ENCODE measurements around the gene CDK6.

The CDK6 gene

DNA sequence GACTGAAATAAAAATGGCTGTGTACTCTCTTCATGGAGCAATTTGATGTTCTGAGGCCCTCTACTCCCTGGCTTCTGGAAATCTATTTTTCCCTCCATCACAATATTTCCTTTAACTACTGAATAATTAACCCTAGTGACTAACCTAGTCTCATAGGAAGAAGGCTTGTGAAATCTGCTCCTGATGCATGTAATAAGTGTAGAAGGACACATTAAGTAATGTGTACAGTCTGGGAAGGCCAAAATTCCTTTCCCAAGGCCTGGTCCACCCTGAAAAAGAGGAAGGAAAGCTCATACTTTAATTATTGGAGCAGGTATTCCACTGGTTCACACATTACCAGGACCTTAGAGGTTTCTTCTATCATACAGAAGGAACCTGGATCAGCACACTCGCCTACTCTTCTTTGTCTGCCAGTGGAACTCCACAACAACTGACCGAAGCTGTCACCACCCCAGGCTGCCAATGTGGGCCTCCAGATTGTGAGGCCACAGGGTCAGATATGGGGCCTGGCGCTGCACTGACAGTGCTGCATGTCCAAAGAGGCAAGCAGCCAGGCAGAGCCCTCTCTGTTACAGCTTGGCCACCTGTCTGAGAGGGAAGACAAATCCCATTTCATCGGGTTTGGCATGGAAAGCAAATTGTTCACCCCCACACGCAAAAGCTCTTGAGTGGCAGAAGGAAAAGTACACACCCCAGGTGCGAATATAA is 191.8 kb downstream of the CDK6 start:
- DNase-seq (ENCODE audit: low read depth), result no peak

DNA sequence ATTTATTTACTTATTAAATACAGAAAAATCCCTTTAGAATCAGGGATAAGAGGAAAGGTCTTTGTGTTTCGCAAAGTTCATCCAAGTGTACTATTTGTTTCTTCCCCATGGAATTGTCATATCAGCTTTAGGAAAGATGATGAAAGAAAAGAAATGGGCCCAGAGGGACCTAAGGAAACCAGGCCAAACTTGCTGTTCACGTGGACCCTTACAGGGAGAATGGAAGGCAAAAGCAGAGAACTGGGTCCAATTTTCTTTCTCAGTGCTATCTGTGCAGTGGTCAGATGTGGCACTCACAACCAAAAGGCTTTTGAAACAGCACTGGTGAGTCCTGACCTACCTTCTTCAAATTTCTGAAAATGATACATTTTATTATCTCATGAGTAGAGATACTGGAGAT is 192.6 kb downstream of the CDK6 start:
- no peak for DNase-seq (ENCODE audit: low read depth)

DNA sequence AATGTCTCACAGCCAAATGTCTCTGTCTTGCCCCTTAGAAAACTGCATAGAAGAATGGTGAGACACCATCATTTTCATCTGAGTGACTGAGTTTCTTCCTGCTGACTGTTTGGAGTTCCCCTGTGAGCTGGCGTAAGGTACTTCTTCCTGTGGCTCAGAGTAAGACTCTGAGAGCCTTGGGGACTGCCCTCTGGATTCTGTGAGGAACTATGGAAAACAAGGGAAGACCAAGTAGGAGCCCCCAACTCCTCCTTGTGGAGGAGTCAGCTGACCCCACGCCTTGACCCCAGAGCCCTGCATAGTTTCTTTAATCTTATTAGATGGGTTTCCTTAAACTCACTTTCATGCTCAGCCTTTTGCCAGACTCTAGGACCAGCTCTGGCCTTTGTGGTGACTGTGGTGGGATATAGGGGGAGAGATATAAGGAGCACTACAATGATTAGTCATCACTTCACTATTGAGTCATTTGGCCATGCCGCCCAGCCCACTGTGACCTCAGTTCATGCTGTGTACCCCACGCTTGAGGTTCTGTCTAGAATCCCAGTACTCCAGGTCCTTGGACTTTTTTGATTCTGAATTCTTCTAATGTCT is 194.4 kb downstream of the CDK6 start:
- no peak for DNase-seq (ENCODE audit: low read depth)

DNA sequence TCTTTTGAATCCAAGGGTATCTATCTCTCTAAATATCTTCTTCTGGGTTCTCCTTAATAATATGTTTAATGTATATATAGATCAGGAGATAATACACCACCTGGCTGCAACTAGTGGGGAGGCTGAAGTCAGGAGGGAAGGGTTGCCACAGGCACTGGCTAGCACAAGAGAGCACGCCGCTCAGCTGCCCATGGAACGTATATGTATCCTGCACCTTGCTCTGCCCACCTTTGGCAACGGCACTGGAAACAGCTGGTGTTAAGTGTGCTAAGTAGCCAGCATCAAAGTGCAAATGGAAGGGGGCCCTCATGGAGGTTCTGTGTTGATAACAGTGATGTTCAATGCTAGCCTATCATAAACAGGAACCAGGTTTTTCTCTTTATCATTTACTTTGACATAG is 196.4 kb downstream of the CDK6 start:
- no peak for DNase-seq (ENCODE audit: low read depth)

DNA sequence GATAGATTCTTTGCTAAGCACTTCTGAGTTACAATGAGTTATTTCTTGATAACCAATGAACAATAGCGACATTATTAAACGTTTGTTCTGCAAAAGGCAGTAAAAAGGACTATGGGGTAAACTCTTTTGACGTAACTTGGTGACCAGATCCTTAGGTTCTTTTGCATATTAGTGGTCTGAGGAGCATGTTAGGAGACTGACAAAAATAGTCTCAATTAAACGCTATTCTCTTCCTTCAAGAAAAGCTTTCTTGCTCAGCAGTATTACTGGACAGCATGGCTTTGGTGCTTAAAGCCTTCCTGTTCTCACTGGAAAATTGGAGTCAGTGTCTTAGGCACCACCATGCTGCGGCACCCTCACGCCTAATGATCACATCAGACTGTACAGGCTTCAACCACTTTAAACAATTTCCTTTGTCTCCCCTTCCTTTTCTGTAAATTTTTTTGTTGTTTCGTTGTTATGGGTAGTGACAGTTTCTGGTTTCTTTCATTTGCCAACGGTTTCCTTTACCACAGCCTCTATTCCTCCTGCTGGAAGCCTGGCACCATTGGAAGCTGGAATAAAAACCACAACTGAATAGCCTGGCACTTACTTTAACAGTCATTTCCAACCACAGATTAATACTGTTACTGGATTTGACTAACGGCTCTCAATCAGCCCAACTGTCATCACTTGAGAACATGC is 197.0 kb downstream of the CDK6 start:
- no peak for DNase-seq (ENCODE audit: low read depth)

DNA sequence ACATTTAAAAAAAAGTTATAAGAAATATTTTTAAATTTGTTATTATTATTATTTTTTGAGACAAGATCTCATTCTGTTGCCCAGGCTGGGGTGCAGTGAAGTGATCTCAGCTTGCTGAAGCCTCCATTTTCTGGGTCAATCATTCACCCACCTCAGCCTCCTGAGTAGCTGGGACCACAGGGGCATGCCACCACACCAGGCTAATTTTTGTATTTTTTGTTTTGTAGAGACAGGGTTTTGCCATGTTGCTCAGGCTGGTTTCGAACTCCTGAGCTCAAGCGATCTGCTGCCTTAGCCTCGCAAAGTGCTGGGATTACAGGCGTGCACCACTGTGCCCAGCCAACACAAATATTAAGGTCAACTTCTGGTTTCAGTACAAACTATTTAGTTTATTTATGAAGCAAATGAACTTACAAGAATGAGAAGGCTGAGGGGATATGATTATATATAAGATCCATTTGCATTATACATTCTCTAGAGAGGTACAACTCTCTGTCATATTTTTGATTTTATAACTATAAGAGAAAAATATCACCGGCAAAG is 200.3 kb downstream of the CDK6 start:
- no peak for DNase-seq (ENCODE audit: low read depth)

DNA sequence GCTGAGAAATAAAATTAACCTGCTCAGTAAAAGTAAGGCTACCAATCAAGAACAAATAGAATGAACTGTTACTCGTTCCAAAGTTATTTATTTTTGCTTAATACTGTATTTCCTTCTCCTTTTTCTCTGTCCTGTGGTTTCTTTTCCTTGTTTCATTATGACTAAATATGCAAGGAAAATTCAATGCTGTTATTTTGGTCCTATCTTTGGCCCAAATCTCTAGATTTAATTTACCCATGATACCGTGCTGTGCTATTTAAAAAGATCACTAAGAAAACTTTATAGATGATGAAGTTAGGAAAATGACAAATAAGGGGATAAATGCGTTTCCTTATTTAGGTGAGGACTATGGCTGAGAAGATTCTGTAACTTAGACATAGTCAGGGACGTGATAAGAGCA is 200.8 kb downstream of the CDK6 start:
- no peak for DNase-seq (ENCODE audit: low read depth)

DNA sequence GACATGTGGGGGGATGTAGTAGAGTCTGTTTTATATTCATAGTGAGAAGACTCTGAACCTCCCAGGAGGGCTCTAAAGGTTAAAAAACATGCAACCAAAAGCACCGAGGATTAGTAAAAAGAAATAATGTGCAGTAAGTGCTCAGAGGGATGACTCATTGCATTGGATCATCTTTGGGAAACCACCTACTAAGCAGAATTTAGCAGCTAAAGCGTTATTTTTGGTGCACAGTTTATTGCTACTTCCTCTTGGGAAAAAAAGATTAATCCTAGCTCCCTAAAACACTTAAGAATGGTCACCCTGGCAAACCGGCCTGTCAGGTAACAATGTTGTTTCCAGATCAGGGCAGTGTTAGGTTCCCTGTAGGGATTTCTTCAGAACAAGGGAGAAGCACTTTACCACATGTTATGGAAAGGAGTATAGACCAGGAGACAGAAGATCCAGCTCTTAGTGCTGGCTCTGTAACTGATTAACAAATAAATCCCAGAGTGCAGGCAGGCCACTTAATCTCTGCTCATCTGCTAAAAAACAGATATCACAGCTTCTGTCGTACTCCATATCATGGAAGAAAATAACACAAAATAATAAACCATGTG is 201.4 kb downstream of the CDK6 start:
- DNase-seq (ENCODE audit: low read depth), result peak; percentile 64

DNA sequence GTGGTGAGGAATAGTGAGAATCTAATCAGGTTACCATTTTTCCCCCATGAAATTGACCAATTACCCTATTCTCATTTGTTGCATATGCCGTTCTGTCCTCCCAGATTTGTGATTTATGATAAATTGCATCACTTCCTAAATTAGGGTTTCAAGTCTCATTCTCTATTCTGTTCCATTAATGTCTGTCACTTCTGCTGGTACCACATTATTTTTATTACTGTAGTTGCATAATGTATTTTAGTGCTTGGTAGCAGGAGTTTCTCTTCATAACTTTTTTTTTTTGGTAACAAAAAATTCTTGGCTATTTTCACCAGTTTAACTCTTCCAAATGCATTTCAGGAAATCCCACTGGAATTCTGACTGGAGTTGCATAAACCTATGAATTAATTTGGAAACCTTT is 202.2 kb downstream of the CDK6 start:
- no peak for DNase-seq (ENCODE audit: low read depth)

DNA sequence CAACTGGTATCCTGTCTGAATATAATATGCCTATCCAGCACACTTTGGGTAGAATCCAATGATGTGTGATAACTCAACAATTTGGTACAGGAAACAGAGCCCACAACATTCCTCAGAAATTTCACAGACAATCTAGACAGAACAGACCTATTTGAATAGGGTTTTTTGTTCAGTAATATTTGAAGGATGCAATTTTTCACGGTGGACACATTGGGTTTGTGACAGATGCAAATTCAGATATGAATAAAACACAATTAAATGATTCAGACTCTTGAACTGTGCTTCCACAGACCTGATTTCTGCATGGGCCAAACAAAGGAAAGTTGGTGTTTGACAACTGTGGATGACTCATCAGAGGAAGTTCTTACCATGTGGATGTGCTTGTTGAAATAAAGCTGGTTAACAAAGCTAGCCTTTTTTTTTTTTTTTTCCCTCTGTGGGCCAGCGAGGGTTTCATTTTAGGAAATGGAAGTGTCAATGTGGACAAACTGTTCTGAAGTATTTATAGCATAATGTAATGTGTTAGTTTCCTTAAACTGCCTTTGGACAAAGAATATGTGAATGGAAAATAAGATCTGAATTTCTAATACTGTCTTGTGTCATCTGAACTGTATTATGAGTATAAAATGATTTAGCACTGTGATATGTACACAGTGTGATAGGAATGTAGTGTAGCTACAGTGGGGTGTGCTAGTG is 203.0 kb downstream of the CDK6 start:
- peak; percentile 85 for DNase-seq (ENCODE audit: low read depth)

DNA sequence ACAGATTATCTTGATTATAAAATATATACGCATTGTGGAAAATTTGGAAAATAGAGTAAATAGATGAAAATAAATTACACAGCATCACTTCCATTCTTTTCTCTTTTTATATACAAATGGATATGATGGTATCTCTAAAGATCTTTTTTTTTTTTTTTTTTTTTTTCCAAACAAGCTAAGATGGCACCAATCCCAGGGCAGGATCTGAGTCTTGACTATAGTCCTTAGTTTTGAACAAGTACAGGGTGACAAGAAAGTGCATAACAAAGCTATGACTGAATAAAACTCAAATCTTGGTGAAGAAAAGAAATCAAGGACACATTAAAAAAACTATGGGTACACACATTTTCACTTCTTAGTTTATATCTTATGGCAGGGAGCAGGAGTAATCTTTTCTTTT is 203.6 kb downstream of the CDK6 start:
- DNase-seq (ENCODE audit: low read depth), result no peak

DNA sequence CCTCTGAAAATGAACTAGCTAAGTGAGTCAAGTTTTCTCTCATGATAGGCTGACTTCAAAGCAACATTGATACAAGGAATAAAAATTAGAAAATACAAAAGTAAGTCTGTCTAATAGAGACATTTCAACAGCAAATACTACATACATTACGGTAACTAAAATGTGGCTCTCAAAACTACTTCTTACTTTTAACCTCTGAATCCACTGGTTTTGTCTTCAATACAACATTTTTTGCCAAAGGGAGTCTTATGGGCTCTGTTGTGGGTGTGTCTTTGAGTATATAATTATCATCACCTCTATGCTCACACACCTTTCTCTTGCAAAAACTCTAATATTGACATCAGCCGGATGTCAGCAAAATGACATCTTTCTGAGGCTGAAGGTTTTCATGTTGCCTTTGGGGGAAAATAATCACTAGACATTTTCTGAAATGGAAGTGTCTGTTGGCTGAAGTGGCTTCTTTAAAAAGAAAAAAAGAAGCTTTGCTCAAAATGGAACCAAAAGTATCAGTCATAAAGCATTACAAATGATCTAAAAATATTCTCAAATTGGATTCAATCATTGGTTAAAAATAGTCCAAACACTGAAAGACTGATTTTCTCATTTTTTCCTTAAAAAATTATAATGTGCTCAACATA is 204.4 kb downstream of the CDK6 start:
- DNase-seq (ENCODE audit: low read depth), result no peak

DNA sequence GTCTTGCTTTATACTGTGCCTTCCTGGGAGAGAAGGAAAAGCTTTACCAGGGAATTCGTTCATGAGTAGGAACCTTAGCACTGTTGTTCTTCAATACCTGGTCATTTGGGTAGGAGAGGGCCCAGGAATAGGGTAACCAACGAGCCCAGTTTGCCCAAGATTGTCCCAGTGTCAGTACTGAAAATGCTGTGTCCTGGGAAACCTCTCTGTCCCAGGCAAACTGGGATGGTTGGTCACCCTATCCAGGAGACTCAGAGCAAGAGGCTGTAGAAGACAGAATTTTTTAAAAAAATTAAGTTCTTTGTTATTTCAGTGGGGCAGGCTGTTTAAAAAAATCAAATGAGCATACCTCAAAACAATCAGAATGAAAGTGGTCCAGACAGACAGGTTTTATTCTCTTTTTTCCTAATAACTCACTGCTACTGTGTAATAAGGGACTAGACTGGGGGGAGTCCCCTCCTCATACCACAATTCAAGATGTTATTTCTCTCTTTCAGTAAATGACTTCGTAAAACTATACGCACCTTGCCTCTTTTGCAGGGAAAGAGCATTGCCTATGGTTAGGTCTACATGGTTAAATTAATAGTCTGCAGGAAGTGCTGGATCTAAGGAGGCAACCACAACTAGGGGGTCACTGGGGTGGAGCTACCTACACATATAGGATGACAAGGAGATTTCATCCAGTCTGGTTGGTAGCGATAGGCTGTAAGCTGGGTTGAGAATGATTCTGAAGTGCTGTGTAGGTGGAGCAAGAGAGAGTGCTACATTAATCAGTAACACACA is 205.1 kb downstream of the CDK6 start:
- no peak for DNase-seq (ENCODE audit: low read depth)

DNA sequence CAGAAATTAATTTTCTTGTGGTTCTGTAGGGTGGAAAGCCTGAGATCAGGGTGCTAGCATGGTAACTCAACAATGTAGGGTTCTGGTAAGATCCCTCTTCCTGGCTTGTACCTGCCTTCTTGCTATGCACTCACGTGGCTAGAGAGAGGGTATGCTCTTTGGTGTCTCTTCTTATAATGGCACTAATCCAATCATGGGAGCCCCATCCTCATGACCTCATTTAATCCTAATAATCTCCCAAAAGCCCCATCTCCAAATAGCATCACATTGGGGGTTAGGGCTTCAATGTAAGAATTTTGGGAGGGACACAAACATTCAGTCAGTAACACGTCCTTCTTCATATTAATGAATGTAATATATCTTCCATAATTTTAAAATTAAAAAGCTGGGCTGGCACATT is 206.6 kb downstream of the CDK6 start:
- DNase-seq (ENCODE audit: low read depth), result no peak

DNA sequence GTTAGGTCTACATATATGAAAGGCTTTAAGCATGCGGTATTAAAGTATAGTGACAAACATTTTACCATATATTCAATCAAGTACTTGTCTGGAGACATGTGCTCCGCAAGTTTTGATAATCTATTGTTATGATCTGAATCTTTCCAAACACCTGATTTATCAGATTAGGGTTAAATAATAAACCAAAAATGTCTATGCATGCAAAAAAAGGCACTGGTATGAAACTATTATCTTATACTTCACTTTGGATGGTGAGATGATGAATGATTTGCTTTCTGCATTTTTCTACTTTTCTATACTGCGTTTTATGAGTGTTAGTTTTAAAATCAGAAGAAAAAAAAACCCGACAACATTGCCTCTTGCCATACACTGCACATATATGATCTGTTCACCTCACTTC is 208.4 kb downstream of the CDK6 start:
- DNase-seq (ENCODE audit: low read depth), result no peak

DNA sequence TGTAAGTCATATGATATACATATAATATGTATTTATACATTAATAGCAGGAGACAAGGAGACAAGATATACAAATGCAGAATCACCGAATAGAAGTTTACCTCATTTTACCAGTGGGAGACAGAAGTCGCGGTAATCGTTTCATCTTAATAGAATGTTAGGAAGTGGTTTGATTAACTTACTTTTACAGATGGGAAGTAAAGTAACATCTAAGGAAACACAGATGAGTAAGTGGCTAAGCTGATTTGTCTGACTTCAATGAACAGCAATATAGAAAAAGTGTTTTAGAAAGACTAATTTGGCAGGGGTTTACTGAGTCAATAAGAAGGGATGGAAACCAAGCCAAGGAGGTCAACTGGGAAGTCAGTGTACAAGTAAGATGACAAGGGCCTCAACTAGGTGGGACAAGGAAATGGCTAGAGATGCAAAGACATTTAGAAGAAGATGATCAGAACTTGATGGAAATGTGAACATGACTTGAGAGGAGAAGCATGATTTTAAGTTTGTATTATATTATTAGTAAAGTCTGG is 210.0 kb downstream of the CDK6 start:
- no peak for DNase-seq (ENCODE audit: low read depth)

DNA sequence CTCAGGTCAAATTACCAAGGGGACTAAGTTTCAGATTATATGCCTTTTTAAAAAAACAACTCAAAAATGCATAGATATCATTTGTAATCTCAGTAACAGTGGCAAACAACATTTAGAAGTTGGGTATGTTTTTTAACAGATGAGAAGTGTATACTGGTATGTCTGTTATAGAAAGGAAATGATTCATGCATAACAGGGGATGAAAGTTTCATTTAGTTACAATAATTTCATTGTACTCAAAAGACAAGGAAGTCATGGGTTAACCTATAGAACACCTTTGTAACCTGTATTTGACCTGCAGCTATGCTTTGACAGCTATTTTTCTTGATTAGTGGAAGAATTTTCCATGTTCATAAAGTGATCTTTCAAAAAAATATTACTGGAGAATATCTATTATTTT is 210.8 kb downstream of the CDK6 start:
- no peak for DNase-seq (ENCODE audit: low read depth)

DNA sequence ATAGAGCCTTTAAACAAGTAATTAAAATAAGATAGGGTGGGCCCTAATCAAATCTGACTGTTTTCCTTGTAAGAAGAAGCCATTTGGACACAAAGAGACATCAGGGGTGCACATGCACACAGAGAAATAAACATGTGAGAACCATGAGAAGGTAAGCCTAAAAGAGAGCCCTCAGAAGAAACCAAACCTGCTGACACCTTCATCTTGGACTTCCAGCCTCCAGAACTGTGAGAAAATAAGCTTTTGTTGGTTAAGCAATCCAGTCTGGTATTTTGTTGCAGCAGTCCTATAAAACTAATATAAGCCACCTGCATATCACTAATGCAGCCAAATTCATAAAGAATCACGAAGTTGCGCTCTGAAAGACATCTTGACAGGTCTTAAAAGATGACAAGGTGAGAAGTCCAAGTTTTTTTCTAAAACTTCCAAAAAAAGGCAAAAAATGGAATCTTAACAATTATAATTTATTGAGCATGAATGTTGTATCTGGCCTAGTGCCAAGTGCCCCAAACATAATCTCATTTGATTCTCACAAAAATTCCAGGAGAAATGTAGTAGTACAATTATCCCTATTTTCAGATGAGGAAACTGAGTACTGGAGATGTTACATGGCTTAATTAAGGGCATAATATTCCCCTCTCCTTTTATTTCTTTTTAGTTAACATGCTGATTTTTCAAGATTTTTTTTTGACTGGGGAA is 211.9 kb downstream of the CDK6 start:
- no peak for DNase-seq (ENCODE audit: low read depth)

DNA sequence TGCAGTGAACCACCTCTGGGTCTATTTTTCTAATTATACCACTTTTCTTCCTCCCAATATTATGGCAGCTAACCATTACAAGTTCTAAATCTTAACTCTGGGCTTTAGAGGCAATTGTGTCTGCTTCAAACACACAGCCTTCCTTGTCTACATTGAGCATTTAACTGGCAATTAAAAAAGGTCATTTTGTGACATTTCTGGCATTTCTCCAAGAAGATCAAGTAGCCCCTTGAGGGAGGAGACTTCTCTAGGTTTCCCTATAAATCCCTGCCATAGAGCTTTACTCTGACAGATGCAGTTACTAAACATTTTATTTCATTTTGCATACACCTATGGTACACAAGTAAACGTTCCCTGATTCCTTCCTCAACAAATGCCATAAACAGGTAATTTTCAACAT is 212.8 kb downstream of the CDK6 start:
- DNase-seq (ENCODE audit: low read depth), result no peak

DNA sequence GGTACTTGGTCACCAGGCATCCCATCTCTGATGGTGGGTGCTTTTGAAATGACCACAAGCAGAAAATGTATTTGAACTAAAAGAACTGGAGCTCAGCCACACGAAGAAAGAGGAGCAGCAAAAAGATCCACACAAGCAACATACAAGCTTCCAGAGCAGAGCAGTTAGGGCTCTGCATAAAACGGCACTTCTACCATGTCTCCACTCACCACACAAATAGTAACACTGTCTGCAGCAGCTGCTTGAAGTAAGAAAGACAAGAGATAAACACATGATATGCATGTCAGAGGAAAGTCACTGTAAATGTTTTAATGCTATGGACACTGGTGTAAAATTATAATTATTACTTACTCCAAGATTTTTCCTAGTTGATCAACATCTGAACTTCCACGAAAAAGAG is 213.7 kb downstream of the CDK6 start:
- no peak for DNase-seq (ENCODE audit: low read depth)

All from fibroblast of the conjunctiva (primary cell).